GM23338 (cell line): ENCODE measurements around the gene NUMB. TPM values are rescaled to one million over a fixed set of nuclear protein-coding genes. Genes with fewer than 3 reads are reported as not detected.

Experiments
- ATAC-seq: fragments of 200-7000 bp; cut with Tn5 transposase; 3 replicates; pipeline ENCODE4 v1.9.1; 2020
- DNase-seq: peaks from one replicate; pipeline ENCODE4 v3.0.0-alpha.2; 2015; ENCODE audit warnings: low spot score
- H2AFZ ChIP-seq: fragments of 200-600 bp; sonication (generic); 2 replicates; pipeline ENCODE4 v1.8.0; 2016; ENCODE audit warnings: antibody characterized with exemption, mild to moderate bottlenecking, moderate library complexity
- H3F3A ChIP-seq: fragments of 200-600 bp; sonication (generic); replicated peaks from 2 replicates; pipeline ENCODE4 v1.8.0; 2017; ENCODE audit warnings: antibody characterized with exemption, mixed run types, low read depth
- H3K27ac ChIP-seq: fragments of 200-600 bp; sonication (generic); 2 replicates; pipeline ENCODE4 v1.6.1; 2016; ENCODE audit warnings: low read depth
- H3K27me3 ChIP-seq: fragments of 200-600 bp; sonication (generic); 2 replicates; pipeline ENCODE4 v1.8.0; 2016; ENCODE audit warnings: mild to moderate bottlenecking, mixed run types, moderate library complexity; ENCODE audit not compliant: insufficient read depth
- H3K36me3 ChIP-seq: fragments of 200-600 bp; sonication (generic); 2 replicates; pipeline ENCODE4 v1.8.0; 2016; ENCODE audit warnings: mild to moderate bottlenecking; ENCODE audit not compliant: insufficient read depth
- H3K4me1 ChIP-seq: fragments of 200-600 bp; sonication (generic); 2 replicates; pipeline ENCODE4 v1.8.0; 2016; ENCODE audit warnings: mild to moderate bottlenecking, moderate library complexity; ENCODE audit not compliant: insufficient read depth
- H3K4me2 ChIP-seq: fragments of 200-600 bp; sonication (generic); 2 replicates; pipeline ENCODE4 v1.7.1; 2017; ENCODE audit warnings: mixed run types
- H3K4me3 ChIP-seq: fragments of 200-600 bp; sonication (generic); 2 replicates; pipeline ENCODE4 v1.6.1; 2016; ENCODE audit warnings: mixed run types
- H3K79me2 ChIP-seq: fragments of 200-600 bp; sonication (generic); replicated peaks from 2 replicates; pipeline ENCODE4 v1.8.0; 2017; ENCODE audit warnings: mild to moderate bottlenecking; ENCODE audit not compliant: insufficient read depth
- H3K9me2 ChIP-seq: fragments of 200-600 bp; sonication (generic); 2 replicates; pipeline ENCODE4 v1.8.0; 2017; ENCODE audit not compliant: insufficient read depth
- H4K20me1 ChIP-seq: fragments of 200-600 bp; sonication (generic); replicated peaks from 2 replicates; pipeline ENCODE4 v1.8.0; 2017; ENCODE audit warnings: mild to moderate bottlenecking; ENCODE audit not compliant: insufficient read depth
- H3K27ac Mint-ChIP-seq: 2 replicates; pipeline ENCODE4 v1.8.0; 2020; ENCODE audit warnings: inconsistent platforms, mild to moderate bottlenecking, moderate library complexity, mixed read lengths
- H3K27me3 Mint-ChIP-seq: 3 replicates; pipeline ENCODE4 v1.8.0; 2022; ENCODE audit warnings: low read depth, mild to moderate bottlenecking, moderate library complexity, mixed read lengths, inconsistent platforms; ENCODE audit not compliant: insufficient read depth, poor library complexity
- H3K36me3 Mint-ChIP-seq: 3 replicates; pipeline ENCODE4 v1.8.0; 2021; ENCODE audit warnings: low read depth, mild to moderate bottlenecking, inconsistent platforms, moderate library complexity, mixed read lengths
- H3K4me1 Mint-ChIP-seq: 3 replicates; pipeline ENCODE4 v1.8.0; 2020; ENCODE audit warnings: mild to moderate bottlenecking, inconsistent platforms, mixed read lengths
- H3K4me3 Mint-ChIP-seq: 3 replicates; pipeline ENCODE4 v1.8.0; 2021; ENCODE audit warnings: moderate library complexity, mild to moderate bottlenecking, inconsistent platforms, mixed read lengths
- H3K9me3 Mint-ChIP-seq: 3 replicates; pipeline ENCODE4 v1.8.0; 2020; ENCODE audit warnings: moderate library complexity, mild to moderate bottlenecking, inconsistent platforms, mixed read lengths
- CREB1 ChIP-seq: fragments of 250-450 bp; sonication (Bioruptor Pico); IDR thresholded peaks from 2 replicates; pipeline ENCODE4 v1.5.0; 2020; ENCODE audit warnings: low read depth, mild to moderate bottlenecking, moderate library complexity
- EZH2 ChIP-seq: fragments of 200-600 bp; sonication (generic); IDR thresholded peaks from one replicate; pipeline ENCODE4 v1.8.0; 2017; ENCODE audit warnings: antibody characterized with exemption, mild to moderate bottlenecking, low read depth; ENCODE audit not compliant: unreplicated experiment
- EZH2phosphoT487 ChIP-seq: fragments of 200-600 bp; sonication (generic); IDR thresholded peaks from one replicate; pipeline ENCODE4 v1.8.1; 2018; ENCODE audit warnings: antibody characterized with exemption; ENCODE audit not compliant: unreplicated experiment
- JUNB ChIP-seq: IDR thresholded peaks from one replicate; pipeline ENCODE4 v1.6.1; 2016; ENCODE audit warnings: antibody characterized with exemption; ENCODE audit not compliant: unreplicated experiment
- NANOG ChIP-seq: IDR thresholded peaks from 2 replicates; pipeline ENCODE4 v1.6.1; 2016; ENCODE audit warnings: antibody characterized with exemption, borderline replicate concordance
- POLR2AphosphoS5 ChIP-seq: IDR thresholded peaks from 2 replicates; pipeline ENCODE4 v1.6.1; 2016; ENCODE audit warnings: antibody characterized with exemption, low read depth
- STAT1 ChIP-seq: IDR thresholded peaks from one replicate; pipeline ENCODE4 v1.6.1; 2016; ENCODE audit warnings: antibody characterized with exemption; ENCODE audit not compliant: unreplicated experiment
- ZNF114 ChIP-seq: fragments of 250-450 bp; sonication (Bioruptor Pico); IDR thresholded peaks from 2 replicates; pipeline ENCODE4 v1.5.0; 2020; ENCODE audit warnings: mild to moderate bottlenecking, moderate library complexity
- ZNF331 ChIP-seq: fragments of 250-450 bp; sonication (Bioruptor Pico); IDR thresholded peaks from 2 replicates; pipeline ENCODE4 v1.5.0; 2020; ENCODE audit warnings: low read depth, mild to moderate bottlenecking, moderate library complexity
- polyA plus RNA-seq: library from polyadenylated mRNA; unstranded; fragments of >200 nt; fragmentation: Nextera tagmentation; extraction: Ambion mirVana; gene quantifications from 2 replicates; pipeline ENCODE4 v1.2.1, GENCODE V29; 2016
- total RNA-seq: library from RNA; depleted of rRNA; stranded (reverse); fragments of >200 nt; shearing (Covaris generic); gene quantifications from 2 replicates; pipeline ENCODE4 v1.2.3, GENCODE V29; 2014
- TF ChIP-seq, protein P1 (sequence below): IDR thresholded peaks from 2 replicates; pipeline ENCODE4 v1.6.1; 2016; ENCODE audit warnings: antibody characterized with exemption
- TF ChIP-seq, protein P2 (sequence below), 2 experiments: fragments of 200-600 bp in 1 of 2; sonication (generic) in 1 of 2; conservative IDR thresholded peaks; 2 replicates each; pipeline versions ENCODE4 v1.5.1 to v1.6.1; 2016 to 2017; ENCODE audit warnings: antibody characterized with exemption in 2 of 2, low read depth in 2 of 2, mild to moderate bottlenecking in 2 of 2, moderate library complexity in 1 of 2
- TF ChIP-seq, protein P3 (sequence below): IDR thresholded peaks from one replicate; pipeline ENCODE4 v1.6.1; 2018; ENCODE audit warnings: antibody characterized with exemption; ENCODE audit not compliant: unreplicated experiment
- TF ChIP-seq, protein P4 (sequence below): fragments of 250-450 bp; sonication (Bioruptor Pico); IDR thresholded peaks from 2 replicates; pipeline ENCODE4 v1.5.0; 2020; ENCODE audit warnings: mild to moderate bottlenecking, moderate library complexity

Gene NUMB
- total and polyA plus RNA-seq, 2 experiments from 2014 or later = 32.1 to 36.7 TPM

DNA sequence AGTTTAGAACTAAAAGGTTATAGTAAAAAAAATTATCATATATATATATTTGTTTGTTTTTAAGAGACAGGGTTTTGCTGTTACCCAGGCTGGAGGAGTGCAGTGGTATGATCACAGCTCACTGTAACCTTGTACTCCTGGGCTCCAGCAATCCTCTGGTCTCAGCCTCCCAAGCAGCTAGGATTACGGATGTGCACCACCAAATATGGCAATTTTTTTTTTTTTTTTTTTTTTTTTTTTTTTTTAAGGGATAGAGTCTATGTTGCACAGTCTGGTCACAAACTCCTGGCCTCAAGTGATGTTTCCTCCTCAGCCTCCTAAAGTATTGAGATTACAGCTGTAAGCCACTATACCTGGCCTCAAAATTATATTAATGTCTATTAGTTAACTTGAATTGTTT is 172.4 kb downstream of the NUMB start:
- H3K4me1 Mint-ChIP-seq = peaks cover 45% of the 10 kb centered on the region
- no peaks in the 10 kb centered on the region for H3K27me3 ChIP-seq
- H4K20me1 ChIP-seq = no peaks in the 10 kb centered on the region

More for the DNA sequence above, 172.4 kb downstream of the NUMB start:
- Mint-ChIP-seq H3K27ac (no peak overlapping the region), H3K36me3 (peaks cover 25% of the 10 kb centered on the region), H3K4me3 (no peak overlapping the region), H3K9me3 (no peaks in the 10 kb centered on the region), H3K27me3 (no peaks in the 10 kb centered on the region)
- H3K27ac ChIP-seq = peak overlapping the region; percentile 84
- H3K4me3 ChIP-seq = peak overlapping the region; percentile 38; the same call in 1 of the 2 replicates
- H3K36me3 ChIP-seq = no peaks in the 10 kb centered on the region
- no peak for TF ChIP-seq EZH2phosphoT487
- no peak for TF ChIP-seq NANOG
- TF ChIP-seq, protein P1, sequence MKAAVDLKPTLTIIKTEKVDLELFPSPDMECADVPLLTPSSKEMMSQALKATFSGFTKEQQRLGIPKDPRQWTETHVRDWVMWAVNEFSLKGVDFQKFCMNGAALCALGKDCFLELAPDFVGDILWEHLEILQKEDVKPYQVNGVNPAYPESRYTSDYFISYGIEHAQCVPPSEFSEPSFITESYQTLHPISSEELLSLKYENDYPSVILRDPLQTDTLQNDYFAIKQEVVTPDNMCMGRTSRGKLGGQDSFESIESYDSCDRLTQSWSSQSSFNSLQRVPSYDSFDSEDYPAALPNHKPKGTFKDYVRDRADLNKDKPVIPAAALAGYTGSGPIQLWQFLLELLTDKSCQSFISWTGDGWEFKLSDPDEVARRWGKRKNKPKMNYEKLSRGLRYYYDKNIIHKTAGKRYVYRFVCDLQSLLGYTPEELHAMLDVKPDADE = no peak
- no peak for TF ChIP-seq STAT1
- TF ChIP-seq, protein P2, sequence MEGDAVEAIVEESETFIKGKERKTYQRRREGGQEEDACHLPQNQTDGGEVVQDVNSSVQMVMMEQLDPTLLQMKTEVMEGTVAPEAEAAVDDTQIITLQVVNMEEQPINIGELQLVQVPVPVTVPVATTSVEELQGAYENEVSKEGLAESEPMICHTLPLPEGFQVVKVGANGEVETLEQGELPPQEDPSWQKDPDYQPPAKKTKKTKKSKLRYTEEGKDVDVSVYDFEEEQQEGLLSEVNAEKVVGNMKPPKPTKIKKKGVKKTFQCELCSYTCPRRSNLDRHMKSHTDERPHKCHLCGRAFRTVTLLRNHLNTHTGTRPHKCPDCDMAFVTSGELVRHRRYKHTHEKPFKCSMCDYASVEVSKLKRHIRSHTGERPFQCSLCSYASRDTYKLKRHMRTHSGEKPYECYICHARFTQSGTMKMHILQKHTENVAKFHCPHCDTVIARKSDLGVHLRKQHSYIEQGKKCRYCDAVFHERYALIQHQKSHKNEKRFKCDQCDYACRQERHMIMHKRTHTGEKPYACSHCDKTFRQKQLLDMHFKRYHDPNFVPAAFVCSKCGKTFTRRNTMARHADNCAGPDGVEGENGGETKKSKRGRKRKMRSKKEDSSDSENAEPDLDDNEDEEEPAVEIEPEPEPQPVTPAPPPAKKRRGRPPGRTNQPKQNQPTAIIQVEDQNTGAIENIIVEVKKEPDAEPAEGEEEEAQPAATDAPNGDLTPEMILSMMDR (conservative IDR thresholded peaks at IDR 0.05; ENCODE audit: low read depth in 2 of 2) = no peak
- TF ChIP-seq, protein P3, sequence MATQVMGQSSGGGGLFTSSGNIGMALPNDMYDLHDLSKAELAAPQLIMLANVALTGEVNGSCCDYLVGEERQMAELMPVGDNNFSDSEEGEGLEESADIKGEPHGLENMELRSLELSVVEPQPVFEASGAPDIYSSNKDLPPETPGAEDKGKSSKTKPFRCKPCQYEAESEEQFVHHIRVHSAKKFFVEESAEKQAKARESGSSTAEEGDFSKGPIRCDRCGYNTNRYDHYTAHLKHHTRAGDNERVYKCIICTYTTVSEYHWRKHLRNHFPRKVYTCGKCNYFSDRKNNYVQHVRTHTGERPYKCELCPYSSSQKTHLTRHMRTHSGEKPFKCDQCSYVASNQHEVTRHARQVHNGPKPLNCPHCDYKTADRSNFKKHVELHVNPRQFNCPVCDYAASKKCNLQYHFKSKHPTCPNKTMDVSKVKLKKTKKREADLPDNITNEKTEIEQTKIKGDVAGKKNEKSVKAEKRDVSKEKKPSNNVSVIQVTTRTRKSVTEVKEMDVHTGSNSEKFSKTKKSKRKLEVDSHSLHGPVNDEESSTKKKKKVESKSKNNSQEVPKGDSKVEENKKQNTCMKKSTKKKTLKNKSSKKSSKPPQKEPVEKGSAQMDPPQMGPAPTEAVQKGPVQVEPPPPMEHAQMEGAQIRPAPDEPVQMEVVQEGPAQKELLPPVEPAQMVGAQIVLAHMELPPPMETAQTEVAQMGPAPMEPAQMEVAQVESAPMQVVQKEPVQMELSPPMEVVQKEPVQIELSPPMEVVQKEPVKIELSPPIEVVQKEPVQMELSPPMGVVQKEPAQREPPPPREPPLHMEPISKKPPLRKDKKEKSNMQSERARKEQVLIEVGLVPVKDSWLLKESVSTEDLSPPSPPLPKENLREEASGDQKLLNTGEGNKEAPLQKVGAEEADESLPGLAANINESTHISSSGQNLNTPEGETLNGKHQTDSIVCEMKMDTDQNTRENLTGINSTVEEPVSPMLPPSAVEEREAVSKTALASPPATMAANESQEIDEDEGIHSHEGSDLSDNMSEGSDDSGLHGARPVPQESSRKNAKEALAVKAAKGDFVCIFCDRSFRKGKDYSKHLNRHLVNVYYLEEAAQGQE = no peak
- TF ChIP-seq, protein P4, sequence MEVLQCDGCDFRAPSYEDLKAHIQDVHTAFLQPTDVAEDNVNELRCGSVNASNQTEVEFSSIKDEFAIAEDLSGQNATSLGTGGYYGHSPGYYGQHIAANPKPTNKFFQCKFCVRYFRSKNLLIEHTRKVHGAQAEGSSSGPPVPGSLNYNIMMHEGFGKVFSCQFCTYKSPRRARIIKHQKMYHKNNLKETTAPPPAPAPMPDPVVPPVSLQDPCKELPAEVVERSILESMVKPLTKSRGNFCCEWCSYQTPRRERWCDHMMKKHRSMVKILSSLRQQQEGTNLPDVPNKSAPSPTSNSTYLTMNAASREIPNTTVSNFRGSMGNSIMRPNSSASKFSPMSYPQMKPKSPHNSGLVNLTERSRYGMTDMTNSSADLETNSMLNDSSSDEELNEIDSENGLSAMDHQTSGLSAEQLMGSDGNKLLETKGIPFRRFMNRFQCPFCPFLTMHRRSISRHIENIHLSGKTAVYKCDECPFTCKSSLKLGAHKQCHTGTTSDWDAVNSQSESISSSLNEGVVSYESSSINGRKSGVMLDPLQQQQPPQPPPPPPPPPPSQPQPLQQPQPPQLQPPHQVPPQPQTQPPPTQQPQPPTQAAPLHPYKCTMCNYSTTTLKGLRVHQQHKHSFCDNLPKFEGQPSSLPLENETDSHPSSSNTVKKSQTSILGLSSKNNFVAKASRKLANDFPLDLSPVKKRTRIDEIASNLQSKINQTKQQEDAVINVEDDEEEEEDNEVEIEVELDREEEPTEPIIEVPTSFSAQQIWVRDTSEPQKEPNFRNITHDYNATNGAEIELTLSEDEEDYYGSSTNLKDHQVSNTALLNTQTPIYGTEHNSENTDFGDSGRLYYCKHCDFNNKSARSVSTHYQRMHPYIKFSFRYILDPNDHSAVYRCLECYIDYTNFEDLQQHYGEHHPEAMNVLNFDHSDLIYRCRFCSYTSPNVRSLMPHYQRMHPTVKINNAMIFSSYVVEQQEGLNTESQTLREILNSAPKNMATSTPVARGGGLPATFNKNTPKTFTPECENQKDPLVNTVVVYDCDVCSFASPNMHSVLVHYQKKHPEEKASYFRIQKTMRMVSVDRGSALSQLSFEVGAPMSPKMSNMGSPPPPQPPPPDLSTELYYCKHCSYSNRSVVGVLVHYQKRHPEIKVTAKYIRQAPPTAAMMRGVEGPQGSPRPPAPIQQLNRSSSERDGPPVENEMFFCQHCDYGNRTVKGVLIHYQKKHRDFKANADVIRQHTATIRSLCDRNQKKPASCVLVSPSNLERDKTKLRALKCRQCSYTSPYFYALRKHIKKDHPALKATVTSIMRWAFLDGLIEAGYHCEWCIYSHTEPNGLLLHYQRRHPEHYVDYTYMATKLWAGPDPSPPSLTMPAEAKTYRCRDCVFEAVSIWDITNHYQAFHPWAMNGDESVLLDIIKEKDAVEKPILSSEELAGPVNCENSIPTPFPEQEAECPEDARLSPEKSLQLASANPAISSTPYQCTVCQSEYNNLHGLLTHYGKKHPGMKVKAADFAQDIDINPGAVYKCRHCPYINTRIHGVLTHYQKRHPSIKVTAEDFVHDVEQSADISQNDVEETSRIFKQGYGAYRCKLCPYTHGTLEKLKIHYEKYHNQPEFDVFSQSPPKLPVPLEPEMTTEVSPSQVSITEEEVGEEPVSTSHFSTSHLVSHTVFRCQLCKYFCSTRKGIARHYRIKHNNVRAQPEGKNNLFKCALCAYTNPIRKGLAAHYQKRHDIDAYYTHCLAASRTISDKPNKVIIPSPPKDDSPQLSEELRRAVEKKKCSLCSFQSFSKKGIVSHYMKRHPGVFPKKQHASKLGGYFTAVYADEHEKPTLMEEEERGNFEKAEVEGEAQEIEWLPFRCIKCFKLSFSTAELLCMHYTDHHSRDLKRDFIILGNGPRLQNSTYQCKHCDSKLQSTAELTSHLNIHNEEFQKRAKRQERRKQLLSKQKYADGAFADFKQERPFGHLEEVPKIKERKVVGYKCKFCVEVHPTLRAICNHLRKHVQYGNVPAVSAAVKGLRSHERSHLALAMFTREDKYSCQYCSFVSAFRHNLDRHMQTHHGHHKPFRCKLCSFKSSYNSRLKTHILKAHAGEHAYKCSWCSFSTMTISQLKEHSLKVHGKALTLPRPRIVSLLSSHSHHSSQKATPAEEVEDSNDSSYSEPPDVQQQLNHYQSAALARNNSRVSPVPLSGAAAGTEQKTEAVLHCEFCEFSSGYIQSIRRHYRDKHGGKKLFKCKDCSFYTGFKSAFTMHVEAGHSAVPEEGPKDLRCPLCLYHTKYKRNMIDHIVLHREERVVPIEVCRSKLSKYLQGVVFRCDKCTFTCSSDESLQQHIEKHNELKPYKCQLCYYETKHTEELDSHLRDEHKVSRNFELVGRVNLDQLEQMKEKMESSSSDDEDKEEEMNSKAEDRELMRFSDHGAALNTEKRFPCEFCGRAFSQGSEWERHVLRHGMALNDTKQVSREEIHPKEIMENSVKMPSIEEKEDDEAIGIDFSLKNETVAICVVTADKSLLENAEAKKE (CRISPR knock-in tag) = no peak
- TF ChIP-seq ZNF331 (CRISPR knock-in tag) = no peak
- no peak for TF ChIP-seq POLR2AphosphoS5
- no peak for TF ChIP-seq CREB1 (CRISPR knock-in tag)
- no peak for TF ChIP-seq EZH2
- TF ChIP-seq JUNB = no peak
- TF ChIP-seq ZNF114 (CRISPR knock-in tag) = no peak
- no peak for DNase-seq
- no peaks in the 10 kb centered on the region for H3K9me2 ChIP-seq
- peak overlapping the region; percentile 67 for H3K4me2 ChIP-seq
- peaks cover 59% of the 10 kb centered on the region for H3K4me1 ChIP-seq
- no peaks in the 10 kb centered on the region for H3K79me2 ChIP-seq
- ATAC-seq = no peak
- H2AFZ ChIP-seq = no peak overlapping the region
- no peaks in the 10 kb centered on the region for H3F3A ChIP-seq
